Measurements from ENCODE around the gene MPP7. TPM values are rescaled to one million over a fixed set of nuclear protein-coding genes. Genes with fewer than 3 reads are reported as not detected.
A peak's percentile ranks its signal among the peaks of the same experiment; 100 is the strongest.
"Not testable (repeated sequence)": the region's sequence is repeated elsewhere in the genome, so short reads cannot be mapped to it uniquely, and the experiment has no call there.

The MPP7 gene
- 6.8 and 16.3 TPM in 2 replicates for total RNA-seq

DNA sequence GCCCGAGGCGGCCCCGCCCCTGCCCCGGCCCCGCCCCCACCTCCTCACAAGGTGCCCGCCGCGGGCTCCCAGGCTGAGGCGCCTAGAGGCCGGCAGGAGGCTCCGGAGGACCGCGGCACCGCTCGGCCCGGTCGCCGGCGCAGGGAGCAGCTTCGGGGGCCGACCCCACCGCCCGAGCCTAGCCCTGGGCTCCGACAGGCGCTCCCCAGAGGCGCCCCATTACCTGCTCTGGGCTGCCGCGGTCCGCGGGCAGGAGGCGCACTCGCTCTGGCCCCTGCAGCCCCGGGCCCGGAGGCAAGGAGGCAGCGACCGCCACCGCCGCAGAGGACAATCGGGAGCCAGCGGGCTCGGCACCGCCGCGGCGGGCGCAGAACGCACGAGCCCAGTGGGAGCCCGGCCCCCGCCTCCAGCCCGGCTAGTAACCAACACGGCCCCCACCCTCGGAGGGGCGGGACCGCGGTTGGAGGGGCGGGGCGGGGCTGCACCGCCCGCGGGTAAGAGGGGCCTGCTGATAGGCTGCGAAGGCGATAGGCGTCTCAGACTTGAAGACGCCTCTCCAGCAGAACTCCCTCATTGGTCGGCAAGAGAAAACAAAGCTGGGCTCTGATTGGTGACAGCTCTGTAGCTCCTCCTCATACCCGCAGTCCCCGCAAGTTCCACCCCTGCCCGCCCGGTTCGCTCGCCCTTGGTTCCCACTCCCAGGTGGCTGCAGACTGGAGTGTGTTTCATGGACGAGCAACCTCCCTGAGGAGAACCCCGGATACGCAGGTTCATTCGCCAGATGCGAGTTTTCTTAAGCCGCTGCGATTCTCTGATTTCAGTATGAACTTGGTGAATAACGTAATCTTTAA lies at the start of gene MPP7:
Gene MPP7, minus strand, starts transcription at position 427 of the 851 bp plus-strand sequence. CDS start 64,460 bp downstream, outside the sequence.
- DNase-seq: peak; percentile 98

DNA sequence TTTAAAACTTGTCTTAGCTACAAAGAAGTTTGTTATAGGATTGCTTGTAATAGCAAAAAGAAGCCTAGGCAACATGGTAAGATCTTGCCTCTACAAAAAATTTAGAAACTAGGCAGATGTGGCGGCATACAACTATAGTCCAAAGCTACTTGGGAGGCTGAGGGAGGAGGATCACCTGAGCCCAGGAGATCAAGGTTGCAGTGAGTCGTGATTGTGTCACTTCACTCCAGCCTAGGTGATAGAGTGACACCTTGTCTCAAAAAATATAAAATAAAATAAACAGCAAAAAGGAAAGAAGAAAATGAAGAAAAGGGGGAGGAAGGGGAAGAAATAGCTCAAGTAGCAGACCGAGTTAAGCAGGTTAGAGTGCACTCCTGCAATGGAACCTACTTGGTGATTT lies 47.0 kb upstream of the MPP7 start:
- DNase-seq: no peak

GRCh38 chr10:28343987-28344895 lies 41.4 kb upstream of the MPP7 start:
- DNase-seq: no peak

DNA sequence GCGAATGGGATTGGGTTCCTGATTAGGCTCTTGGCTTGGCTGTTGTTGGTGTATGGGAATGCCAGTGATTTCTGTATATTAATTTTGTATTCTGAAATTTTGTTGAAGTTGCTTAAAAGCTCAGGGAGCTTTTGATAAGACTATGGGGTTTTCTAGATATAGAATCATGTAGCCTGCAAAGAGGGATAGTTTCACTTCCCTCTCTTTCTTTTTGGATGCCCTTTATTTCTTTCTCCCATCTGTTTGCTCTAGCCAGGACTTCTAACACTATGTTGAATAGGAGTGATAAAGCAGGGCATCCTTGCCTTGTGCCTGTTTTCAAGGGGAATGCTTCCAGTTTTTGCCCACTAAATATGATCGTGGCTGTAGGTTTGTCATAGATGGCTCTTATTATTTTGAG lies 40.4 kb upstream of the MPP7 start:
- no peak for DNase-seq

- DNase-seq: not testable (repeated sequence)
Observed at GRCh38 chr10:28341679-28342078, 38.8 kb upstream of the MPP7 start.

DNA sequence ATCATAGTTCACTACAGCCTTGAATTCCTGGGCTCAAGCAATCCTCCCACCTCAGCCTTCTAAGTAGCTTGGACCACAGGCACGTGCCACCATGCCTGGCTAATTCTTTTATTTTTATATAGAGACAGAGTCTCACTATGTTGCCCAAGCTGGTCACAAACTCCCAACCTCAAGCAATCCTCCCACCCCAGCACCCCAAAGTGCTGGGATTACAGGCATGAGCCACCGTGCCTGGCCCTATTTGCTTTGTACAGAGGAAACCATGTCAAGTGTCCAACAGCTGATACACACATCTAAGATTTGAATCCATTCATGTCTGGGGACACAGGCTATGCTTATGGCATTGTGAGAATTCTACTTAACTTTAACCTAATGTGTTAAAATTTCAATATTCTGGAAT lies 29.9 kb upstream of the MPP7 start:
- no peak for DNase-seq

DNA sequence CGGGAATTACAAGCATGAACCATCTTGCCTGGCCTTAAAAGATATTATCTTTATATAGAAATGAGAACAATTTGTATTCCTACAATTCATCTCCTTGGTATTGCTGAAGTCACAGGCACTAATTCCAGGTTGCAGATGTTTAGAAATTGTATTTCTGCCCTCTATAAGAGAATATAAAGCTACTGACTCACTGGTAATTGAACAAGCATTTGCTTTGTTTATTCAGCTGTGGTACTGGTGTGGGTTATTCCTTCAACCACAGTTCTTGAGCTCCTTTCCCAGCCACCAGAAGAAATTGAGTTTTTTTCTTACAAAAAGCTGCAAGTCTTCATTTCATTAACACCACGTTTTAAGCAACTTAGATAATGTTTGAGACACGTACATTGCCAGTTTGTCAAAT lies 29.0 kb upstream of the MPP7 start:
- peak; percentile 10 for DNase-seq

- DNase-seq: no peak
Observed at GRCh38 chr10:28331066-28331465, 28.2 kb upstream of the MPP7 start.

- no peak for DNase-seq
Observed at GRCh38 chr10:28328346-28328745, 25.5 kb upstream of the MPP7 start.

DNA sequence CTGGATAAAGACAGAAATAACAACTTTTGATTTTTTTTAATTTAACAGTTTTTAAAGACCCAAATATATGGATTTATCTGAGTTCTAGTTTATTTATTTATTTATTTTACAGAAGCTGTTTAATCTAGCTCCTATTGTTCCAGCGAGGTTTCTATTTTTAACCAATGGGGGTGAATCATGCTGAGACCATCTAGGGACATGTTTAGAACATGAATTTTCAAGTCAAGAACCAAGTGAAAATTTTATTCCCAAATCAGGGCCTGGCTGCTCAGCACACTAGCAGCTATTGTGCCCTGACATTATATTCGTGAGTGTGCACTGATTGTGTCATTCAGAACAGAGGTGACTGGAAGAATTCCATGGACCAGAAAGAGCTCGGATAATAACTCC lies 24.6 kb upstream of the MPP7 start:
- DNase-seq: peak; percentile 28

DNA sequence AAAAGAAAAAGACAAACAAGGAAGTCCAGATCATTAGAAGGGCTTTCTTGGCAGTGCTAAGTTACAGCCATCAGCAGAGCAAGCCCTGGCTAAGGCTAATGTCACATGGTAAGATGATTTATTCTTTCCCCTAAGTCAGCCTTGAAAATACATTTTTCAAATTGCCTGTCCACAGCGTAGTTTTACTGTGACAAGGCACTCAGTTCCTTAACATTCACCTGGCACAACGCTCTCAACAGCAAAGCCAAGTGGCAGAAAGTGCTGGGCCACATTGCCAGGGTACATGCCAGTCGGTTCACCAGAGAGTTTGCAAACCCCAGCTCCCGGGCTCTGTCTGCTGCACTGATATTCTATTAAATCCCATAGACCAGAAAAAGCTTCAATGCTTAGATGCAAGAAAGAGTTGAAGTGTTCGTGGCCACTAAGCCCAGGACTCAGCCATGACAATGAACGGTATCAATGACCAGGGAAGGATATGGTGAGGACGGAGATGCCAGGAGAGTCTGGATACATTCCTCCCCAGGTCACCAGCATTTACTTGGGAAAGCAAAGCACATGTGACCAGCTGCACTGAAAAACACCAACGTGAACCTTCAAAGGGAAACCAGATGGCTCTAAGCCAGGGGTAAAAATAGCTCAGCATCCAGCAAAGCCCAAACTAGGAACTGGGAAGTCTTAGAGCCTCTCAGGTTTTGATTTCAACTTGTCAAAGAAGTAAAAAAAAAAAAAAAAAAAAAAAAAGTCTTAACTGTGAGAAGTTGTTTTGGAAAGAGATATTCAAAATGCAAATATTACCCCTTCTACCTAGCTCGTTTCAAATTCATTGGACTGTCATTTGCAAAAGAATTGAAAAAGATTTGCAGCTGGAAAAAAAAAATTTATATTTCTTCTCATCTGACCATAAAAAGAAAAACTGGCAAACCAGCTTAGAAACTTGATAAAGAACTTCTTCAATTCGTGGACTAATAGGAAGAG lies 23.9 kb upstream of the MPP7 start:
- DNase-seq: peak; percentile 58

GRCh38 chr10:28320799-28321198 lies 17.9 kb upstream of the MPP7 start:
- DNase-seq: no peak

DNA sequence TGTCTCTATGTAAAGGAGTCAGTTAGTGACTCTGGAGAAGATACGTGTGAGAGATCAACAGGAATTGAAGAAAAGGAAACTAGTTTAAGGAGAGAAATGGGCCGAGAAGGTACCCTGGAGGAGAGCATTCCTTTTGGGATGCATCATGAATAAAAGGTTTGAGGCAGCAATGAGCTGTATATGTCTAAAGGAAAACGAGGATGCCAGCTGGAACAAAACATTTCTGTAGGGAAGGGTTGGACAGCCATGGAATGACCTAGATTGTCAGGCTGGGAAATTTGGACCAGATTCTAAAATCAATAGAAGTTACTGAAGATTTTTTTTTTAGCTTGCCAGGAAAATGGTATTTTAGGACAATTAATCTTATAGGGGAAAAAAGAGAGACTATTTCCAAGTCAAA lies 17.2 kb upstream of the MPP7 start:
- DNase-seq: no peak

DNA sequence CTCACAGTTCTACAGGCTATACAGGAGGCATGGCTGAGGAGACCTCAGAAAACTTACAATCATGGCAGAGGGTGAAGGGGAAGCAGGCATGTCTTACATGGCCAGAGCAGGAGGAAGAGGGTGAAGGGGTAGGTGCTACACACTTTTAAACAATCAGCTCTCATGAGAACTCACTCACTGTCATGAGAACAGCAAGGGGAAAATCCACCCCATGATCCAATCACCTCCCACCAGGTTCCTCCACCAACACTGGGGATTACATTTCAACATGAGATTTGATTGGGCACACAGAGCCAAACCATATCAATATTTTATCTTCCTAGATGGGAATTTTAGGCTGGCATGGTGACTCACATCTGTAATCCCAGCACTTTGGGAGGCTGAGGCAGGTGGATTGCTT lies 16.2 kb upstream of the MPP7 start:
- not testable (repeated sequence) for DNase-seq

- no peak for DNase-seq
Observed at GRCh38 chr10:28318626-28319025, 15.8 kb upstream of the MPP7 start.

GRCh38 chr10:28317760-28318159 lies 14.9 kb upstream of the MPP7 start:
- DNase-seq: no peak

GRCh38 chr10:28316696-28317095 lies 13.8 kb upstream of the MPP7 start:
- no peak for DNase-seq

- DNase-seq: no peak
Observed at GRCh38 chr10:28315140-28315539, 12.3 kb upstream of the MPP7 start.

GRCh38 chr10:28314211-28314610 lies 11.3 kb upstream of the MPP7 start:
- DNase-seq: no peak

- DNase-seq: no peak
Observed at GRCh38 chr10:28312572-28312971, 9.7 kb upstream of the MPP7 start.

DNA sequence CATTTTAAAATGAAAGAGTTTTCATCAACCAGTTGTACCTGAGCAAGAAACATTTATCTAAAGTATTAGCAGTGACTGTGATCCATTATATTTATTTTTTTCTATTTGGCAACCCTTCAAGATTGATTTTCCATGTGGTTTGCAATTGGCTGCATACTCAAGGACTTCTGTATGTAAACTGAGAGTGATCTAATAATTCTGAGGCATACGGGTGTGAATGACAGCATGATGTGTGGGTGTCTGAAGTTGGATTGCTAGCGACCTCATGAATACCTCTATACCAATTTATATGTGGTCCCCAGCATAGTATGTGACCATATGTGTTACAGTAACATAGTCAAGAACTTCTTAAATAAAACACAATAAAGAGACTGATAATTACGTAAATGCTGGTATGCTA lies 8.2 kb upstream of the MPP7 start:
- DNase-seq: no peak

DNA sequence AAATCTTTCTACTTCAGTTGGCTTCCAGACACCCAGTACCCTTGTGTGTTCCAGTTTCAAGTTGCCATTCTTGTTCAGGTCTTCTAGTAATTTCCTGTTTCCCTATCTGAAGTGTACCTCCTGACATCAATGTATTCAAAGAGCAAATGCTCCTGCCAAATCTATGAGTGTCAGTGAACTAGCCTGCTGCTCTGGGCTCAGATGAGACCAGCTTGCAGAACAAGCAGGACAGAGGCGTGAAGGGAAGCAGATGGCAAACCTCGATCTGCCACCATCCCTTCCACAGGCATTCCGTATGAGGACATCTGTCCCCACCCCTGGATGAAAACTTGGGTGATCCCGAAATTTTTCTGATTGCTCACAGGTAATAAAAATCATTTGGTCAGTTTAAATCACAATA lies 4.4 kb upstream of the MPP7 start:
- DNase-seq: no peak
